A549 (cell line): ENCODE data around the gene PRMT9.

ENCODE experiments used
- CEBPB ChIP-seq, 2 experiments: fragments of >200 bp in 1 of 2; sonication (Bioruptor Twin) in 1 of 2; formaldehyde crosslinking in 1 of 2; IDR thresholded peaks; 2 replicates each; pipeline ENCODE4 v1.6.1; 2012 to 2016
- EHF ChIP-seq: fragments of 250-450 bp; sonication (Bioruptor Pico); IDR thresholded peaks from 2 replicates; pipeline ENCODE4 v1.5.0; 2020; ENCODE audit warnings: mild to moderate bottlenecking
- EP300 ChIP-seq, 2 experiments: fragments of >200 bp; sonication (Bioruptor Twin); formaldehyde crosslinking; IDR thresholded peaks; 2 replicates in 1 of 2; 3 replicates in 1 of 2; pipeline ENCODE4 v1.6.1; 2016 to 2017
- NPAS2 ChIP-seq: fragments of 250-450 bp; sonication (Bioruptor Pico); IDR thresholded peaks from 2 replicates; pipeline ENCODE4 v1.8.0; 2022; ENCODE audit warnings: mild to moderate bottlenecking, moderate library complexity, borderline replicate concordance
- POLR2A ChIP-seq: IDR thresholded peaks from 2 replicates; pipeline ENCODE4 v1.6.1; 2012; ENCODE audit warnings: mild to moderate bottlenecking, low read length
- TP53 ChIP-seq: fragments of 250-450 bp; sonication (Bioruptor Pico); IDR thresholded peaks from 2 replicates; pipeline ENCODE4 v1.5.0; 2021; ENCODE audit warnings: mild to moderate bottlenecking, moderate library complexity
- TF ChIP-seq, protein P1 (sequence below): fragments of >200 bp; sonication (Bioruptor Twin); formaldehyde crosslinking; IDR thresholded peaks from 3 replicates; pipeline ENCODE4 v1.5.1; 2016
- TF ChIP-seq, protein P2 (sequence below): fragments of 200-600 bp; sonication (generic); IDR thresholded peaks from 2 replicates; pipeline ENCODE4 v1.6.1; 2016; ENCODE audit warnings: antibody characterized with exemption, mild to moderate bottlenecking, moderate library complexity

DNA sequence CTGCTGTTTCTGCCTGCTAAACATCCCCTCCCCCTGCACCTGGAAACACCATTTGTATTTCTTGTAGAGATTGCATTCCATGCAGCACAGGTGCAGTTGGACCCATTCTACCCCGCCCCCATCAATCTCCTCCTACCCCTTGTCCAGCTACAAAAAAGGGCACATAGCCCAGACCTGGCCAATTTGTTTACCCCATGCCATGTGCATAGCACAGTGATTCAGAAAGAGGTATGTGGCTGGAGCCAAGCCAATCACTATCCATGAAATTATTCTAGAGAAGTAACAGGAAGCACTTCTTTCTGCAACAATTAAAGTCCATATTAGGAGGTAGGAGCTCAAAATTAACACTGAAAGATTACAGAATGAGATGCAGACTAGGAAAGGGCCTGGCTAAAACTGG lies 87.0 kb downstream of the PRMT9 start:
- TF ChIP-seq, protein P1, sequence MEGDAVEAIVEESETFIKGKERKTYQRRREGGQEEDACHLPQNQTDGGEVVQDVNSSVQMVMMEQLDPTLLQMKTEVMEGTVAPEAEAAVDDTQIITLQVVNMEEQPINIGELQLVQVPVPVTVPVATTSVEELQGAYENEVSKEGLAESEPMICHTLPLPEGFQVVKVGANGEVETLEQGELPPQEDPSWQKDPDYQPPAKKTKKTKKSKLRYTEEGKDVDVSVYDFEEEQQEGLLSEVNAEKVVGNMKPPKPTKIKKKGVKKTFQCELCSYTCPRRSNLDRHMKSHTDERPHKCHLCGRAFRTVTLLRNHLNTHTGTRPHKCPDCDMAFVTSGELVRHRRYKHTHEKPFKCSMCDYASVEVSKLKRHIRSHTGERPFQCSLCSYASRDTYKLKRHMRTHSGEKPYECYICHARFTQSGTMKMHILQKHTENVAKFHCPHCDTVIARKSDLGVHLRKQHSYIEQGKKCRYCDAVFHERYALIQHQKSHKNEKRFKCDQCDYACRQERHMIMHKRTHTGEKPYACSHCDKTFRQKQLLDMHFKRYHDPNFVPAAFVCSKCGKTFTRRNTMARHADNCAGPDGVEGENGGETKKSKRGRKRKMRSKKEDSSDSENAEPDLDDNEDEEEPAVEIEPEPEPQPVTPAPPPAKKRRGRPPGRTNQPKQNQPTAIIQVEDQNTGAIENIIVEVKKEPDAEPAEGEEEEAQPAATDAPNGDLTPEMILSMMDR = no peak
- TF ChIP-seq, protein P2, sequence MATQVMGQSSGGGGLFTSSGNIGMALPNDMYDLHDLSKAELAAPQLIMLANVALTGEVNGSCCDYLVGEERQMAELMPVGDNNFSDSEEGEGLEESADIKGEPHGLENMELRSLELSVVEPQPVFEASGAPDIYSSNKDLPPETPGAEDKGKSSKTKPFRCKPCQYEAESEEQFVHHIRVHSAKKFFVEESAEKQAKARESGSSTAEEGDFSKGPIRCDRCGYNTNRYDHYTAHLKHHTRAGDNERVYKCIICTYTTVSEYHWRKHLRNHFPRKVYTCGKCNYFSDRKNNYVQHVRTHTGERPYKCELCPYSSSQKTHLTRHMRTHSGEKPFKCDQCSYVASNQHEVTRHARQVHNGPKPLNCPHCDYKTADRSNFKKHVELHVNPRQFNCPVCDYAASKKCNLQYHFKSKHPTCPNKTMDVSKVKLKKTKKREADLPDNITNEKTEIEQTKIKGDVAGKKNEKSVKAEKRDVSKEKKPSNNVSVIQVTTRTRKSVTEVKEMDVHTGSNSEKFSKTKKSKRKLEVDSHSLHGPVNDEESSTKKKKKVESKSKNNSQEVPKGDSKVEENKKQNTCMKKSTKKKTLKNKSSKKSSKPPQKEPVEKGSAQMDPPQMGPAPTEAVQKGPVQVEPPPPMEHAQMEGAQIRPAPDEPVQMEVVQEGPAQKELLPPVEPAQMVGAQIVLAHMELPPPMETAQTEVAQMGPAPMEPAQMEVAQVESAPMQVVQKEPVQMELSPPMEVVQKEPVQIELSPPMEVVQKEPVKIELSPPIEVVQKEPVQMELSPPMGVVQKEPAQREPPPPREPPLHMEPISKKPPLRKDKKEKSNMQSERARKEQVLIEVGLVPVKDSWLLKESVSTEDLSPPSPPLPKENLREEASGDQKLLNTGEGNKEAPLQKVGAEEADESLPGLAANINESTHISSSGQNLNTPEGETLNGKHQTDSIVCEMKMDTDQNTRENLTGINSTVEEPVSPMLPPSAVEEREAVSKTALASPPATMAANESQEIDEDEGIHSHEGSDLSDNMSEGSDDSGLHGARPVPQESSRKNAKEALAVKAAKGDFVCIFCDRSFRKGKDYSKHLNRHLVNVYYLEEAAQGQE = no peak
- TF ChIP-seq NPAS2 (CRISPR knock-in tag) (no peak), CEBPB (IDR thresholded peaks at IDR 0.05) (no peak), POLR2A (no peak), EHF (CRISPR knock-in tag) (no peak), TP53 (no peak), EP300 (IDR thresholded peaks at IDR 0.05) (no peak)
